AG09309 (cell line): ENCODE results near the gene KLHL36.
A peak's percentile ranks its signal among the peaks of the same experiment; 100 is the strongest.

Source experiments
- DNase-seq: peaks from one replicate; pipeline ENCODE4 v3.0.0-alpha.2; 2010; ENCODE audit warnings: low read depth
- H3K4me3 ChIP-seq: 2 replicates; pipeline ENCODE4 v1.5.1; 2011; ENCODE audit warnings: mild to moderate bottlenecking, low read depth, low read length, moderate library complexity; ENCODE audit not compliant: control insufficient read depth
- CTCF ChIP-seq: IDR thresholded peaks from 2 replicates; pipeline ENCODE4 v1.5.1; 2011; ENCODE audit warnings: mild to moderate bottlenecking, low read depth, low read length, inconsistent platforms; ENCODE audit not compliant: insufficient read depth, control insufficient read depth; ENCODE audit errors: missing control alignments

KLHL36 gene

DNA sequence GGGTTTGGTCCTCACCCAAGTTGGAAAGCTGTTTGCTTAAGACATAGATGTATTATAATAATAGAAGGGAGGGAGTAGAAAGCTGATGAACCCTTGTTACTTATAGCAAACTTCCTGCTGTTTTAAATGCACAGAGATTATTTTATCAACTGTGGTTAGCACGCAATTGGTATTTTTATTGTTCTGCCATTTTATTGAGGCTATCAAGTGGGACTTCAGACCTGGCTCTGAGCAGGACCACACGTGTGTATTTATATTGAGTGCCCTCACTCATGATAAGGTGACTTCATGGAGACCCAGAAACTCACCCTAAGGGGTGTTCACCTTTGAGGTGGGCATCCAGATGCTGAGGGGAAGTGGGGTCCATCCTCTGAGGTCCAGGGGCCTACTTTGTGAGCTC, 17.0 kb downstream of the KLHL36 start:
- DNase-seq: no peak
- H3K4me3 ChIP-seq: no peak overlapping the region
- no peak for TF ChIP-seq CTCF

- DNase-seq: no peak
- H3K4me3 ChIP-seq: no peak overlapping the region
- no peak for TF ChIP-seq CTCF
These were observed 17.5 kb downstream of the KLHL36 start for GRCh38 chr16:84665843-84666242.

DNA sequence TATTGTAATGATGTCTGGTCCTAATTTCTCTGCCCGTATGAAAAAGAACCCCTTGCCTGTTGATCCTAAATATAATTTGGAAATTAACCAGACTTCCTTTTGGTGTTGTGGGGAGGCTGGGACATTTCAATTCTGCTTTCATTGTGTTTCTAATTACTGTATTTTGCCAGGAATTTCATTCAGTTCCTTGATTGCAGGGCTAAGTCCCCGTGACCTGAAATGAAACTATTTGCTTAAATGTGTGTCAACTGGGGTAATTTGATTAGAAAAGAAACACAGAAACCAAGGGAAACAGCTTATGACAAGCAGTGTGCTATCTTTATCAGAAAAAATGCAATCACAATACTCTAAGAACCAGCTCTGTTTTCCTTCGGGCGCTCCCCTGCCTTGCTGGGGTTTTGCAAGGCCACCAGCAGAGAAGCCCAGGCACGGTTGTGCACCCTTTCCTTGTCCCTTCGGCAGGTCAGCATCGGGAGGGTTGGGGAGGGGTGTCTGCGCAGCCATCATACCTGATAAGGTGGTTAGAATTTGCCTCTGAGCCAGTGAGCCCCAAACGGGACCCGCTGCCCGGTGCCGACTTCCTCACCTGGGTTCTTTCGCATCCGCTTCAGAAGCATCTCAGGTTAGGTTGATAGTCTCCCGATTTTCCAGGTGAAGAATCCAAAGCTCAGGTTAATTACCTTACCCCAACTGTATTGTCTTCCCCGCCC, 19.4 kb downstream of the KLHL36 start:
- DNase-seq: no peak

GRCh38 chr16:84670063-84670462, 21.8 kb downstream of the KLHL36 start:
- DNase-seq: no peak
- TF ChIP-seq CTCF: no peak
- H3K4me3 ChIP-seq: no peak overlapping the region

More for the DNA sequence above, 19.4 kb downstream of the KLHL36 start:
- TF ChIP-seq CTCF: no peak
- no peak overlapping the region for H3K4me3 ChIP-seq

DNA sequence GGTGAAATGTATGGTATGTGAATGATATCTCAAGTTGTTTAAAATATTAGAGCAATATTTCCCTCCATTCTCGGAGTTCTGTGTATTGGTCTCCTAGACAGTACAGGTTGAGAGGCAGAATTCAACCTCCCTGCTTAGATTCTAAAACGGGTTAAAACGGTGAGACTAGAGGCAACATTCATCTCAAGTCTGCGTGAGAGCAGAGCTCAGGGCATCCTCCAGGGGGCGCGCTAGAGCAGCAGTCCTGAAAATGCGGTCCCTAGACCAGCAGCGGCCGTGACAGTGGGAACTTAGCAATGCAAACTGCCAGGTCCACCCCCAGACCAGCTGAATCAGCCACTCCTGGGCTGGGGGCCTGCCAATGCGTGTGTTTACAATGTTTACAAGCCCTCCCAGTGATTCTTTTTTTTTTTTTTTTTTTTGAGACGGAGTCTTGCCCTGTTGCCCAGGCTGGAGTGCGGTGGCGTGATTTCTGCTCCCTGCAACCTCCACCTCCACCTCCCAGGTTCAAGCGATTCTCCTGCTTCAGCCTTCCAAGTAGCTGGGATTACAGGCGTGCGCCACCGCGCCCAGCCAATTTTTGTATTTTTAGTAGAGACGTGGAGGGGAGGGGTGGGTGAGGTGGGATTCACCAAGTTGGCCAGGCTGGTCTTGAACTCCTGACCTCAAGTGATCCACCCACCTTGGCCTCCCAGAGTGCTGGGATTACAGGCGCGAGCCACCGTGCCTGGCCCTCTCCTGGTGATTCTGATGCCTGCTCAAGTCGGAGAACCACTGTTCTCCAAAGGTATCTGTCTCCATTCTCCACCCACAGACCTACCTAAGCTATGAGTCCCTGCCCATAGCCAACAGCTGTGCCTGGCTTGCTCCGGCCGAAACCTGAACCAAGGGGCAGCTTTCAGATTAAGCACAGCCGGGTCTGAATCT, 24.2 kb downstream of the KLHL36 start:
- H3K4me3 ChIP-seq: no peak overlapping the region
- peak; percentile 94 for TF ChIP-seq CTCF
- DNase-seq: peak; percentile 8

GRCh38 chr16:84673203-84673535, 24.9 kb downstream of the KLHL36 start:
- H3K4me3 ChIP-seq: no peak overlapping the region
- TF ChIP-seq CTCF: no peak
- no peak for DNase-seq
